Measurements from ENCODE around the gene RPL19.

RPL19 gene

GRCh38 chr17:39222866-39223834 is 23.1 kb downstream of the RPL19 start:
- DNase-seq (ENCODE audit: low read depth in 2 of 3, low spot score in 2 of 3), result no peak

GRCh38 chr17:39223907-39224777 is 24.1 kb downstream of the RPL19 start:
- DNase-seq (ENCODE audit: low read depth in 2 of 3, low spot score in 2 of 3), result no peak

- DNase-seq (ENCODE audit: low read depth in 2 of 3, low spot score in 2 of 3), result no peak
Measured at GRCh38 chr17:39224778-39225307, 24.8 kb downstream of the RPL19 start.

- no peak for DNase-seq (ENCODE audit: low read depth in 2 of 3, low spot score in 2 of 3)
Measured at GRCh38 chr17:39225308-39225958, 25.4 kb downstream of the RPL19 start, which contains the start of gene STAC2. TSS of gene STAC2 (minus strand) at chr17:39225945. CDS start at chr17:39225502, 443 bp downstream.

GRCh38 chr17:39225959-39226683 is 26.0 kb downstream of the RPL19 start:
- peak in 1 of 3 experiments; percentile 31 for DNase-seq (ENCODE audit: low read depth in 2 of 3, low spot score in 2 of 3)

GRCh38 chr17:39227364-39227919 is 27.4 kb downstream of the RPL19 start:
- DNase-seq (ENCODE audit: low read depth in 2 of 3, low spot score in 2 of 3), result no peak

GRCh38 chr17:39229274-39229913 is 29.3 kb downstream of the RPL19 start:
- DNase-seq (ENCODE audit: low read depth in 2 of 3, low spot score in 2 of 3), result no peak

GRCh38 chr17:39230361-39230760 is 30.3 kb downstream of the RPL19 start:
- no peak for DNase-seq (ENCODE audit: low read depth in 2 of 3, low spot score in 2 of 3)

- DNase-seq (ENCODE audit: low read depth in 2 of 3, low spot score in 2 of 3), result no peak
Measured at GRCh38 chr17:39231091-39231561, 31.0 kb downstream of the RPL19 start.

- no peak for DNase-seq (ENCODE audit: low read depth in 2 of 3, low spot score in 2 of 3)
Measured at GRCh38 chr17:39231591-39232551, 31.8 kb downstream of the RPL19 start.

- no peak for DNase-seq (ENCODE audit: low read depth in 2 of 3, low spot score in 2 of 3)
Measured at GRCh38 chr17:39235555-39236449, 35.7 kb downstream of the RPL19 start.

- DNase-seq (ENCODE audit: low read depth in 2 of 3, low spot score in 2 of 3), result no peak
Measured at GRCh38 chr17:39236450-39236927, 36.4 kb downstream of the RPL19 start.

GRCh38 chr17:39236981-39237441 is 36.9 kb downstream of the RPL19 start:
- DNase-seq (ENCODE audit: low read depth in 2 of 3, low spot score in 2 of 3), result no peak

- DNase-seq (ENCODE audit: low read depth in 2 of 3, low spot score in 2 of 3), result no peak
Measured at GRCh38 chr17:39237586-39237985, 37.5 kb downstream of the RPL19 start.

- DNase-seq (ENCODE audit: low read depth in 2 of 3, low spot score in 2 of 3), result peak in 1 of 3 experiments; percentile 35
Measured at GRCh38 chr17:39238311-39238972, 38.4 kb downstream of the RPL19 start.

- DNase-seq (ENCODE audit: low read depth in 2 of 3, low spot score in 2 of 3), result peak; percentile 36 to 51 (median 38)
Measured at GRCh38 chr17:39239640-39240314, 39.7 kb downstream of the RPL19 start.
